DOHH2 (cell line): ENCODE data around the gene KCNA3.

ENCODE experiments used
- H3F3A ChIP-seq: fragments of 200-600 bp; sonication (generic), shearing (Covaris generic); 2 replicates; pipeline ENCODE4 v1.6.0; 2016; ENCODE audit warnings: antibody characterized with exemption, mild to moderate bottlenecking; ENCODE audit not compliant: control insufficient read depth, insufficient read depth
- H3K27ac ChIP-seq: fragments of 200-600 bp; sonication (generic); 2 replicates; pipeline ENCODE4 v1.5.1; 2014; ENCODE audit warnings: low read depth, mild to moderate bottlenecking, low read length, moderate library complexity
- H3K27me3 ChIP-seq: fragments of 200-600 bp; sonication (generic); 2 replicates; pipeline ENCODE4 v1.6.1; 2014; ENCODE audit warnings: mild to moderate bottlenecking, low read length, mixed read lengths; ENCODE audit not compliant: control insufficient read depth
- H3K36me3 ChIP-seq: fragments of 200-600 bp; sonication (generic); 2 replicates; pipeline ENCODE4 v1.6.1; 2014; ENCODE audit warnings: mild to moderate bottlenecking, low read length, moderate library complexity, mixed read lengths; ENCODE audit not compliant: control insufficient read depth
- H3K4me1 ChIP-seq: fragments of 200-600 bp; sonication (generic); 2 replicates; pipeline ENCODE4 v1.6.1; 2014; ENCODE audit warnings: mild to moderate bottlenecking, low read length, mixed read lengths; ENCODE audit not compliant: control insufficient read depth
- H3K4me2 ChIP-seq: fragments of 200-600 bp; sonication (generic); 2 replicates; pipeline ENCODE4 v1.6.0; 2014; ENCODE audit warnings: mild to moderate bottlenecking, low read length, moderate library complexity
- H3K4me3 ChIP-seq: fragments of 200-600 bp; sonication (generic); 2 replicates; pipeline ENCODE4 v1.5.1; 2014; ENCODE audit warnings: mild to moderate bottlenecking, low read length, mixed read lengths
- H3K79me2 ChIP-seq: fragments of 200-600 bp; sonication (generic); 2 replicates; pipeline ENCODE4 v1.6.1; 2014; ENCODE audit warnings: mild to moderate bottlenecking, low read length, mixed read lengths; ENCODE audit not compliant: control insufficient read depth
- H3K9me2 ChIP-seq: fragments of 200-600 bp; sonication (generic); replicated peaks from 2 replicates; pipeline ENCODE4 v1.6.1; 2014; ENCODE audit warnings: mild to moderate bottlenecking, low read length, mixed read lengths; ENCODE audit not compliant: control insufficient read depth
- H3K9me3 ChIP-seq: fragments of 200-600 bp; sonication (generic); 2 replicates; pipeline ENCODE4 v1.6.1; 2014; ENCODE audit warnings: antibody characterized with exemption, low read length, mixed read lengths; ENCODE audit not compliant: control insufficient read depth, insufficient read depth
- H4K20me1 ChIP-seq: fragments of 200-600 bp; sonication (generic); 2 replicates; pipeline ENCODE4 v1.6.0; 2014; ENCODE audit warnings: low read depth, mild to moderate bottlenecking, antibody characterized with exemption, low read length, moderate library complexity; ENCODE audit not compliant: control insufficient read depth, insufficient read depth
- CTCF ChIP-seq: fragments of 200-600 bp; sonication (generic); IDR thresholded peaks from one replicate; pipeline ENCODE4 v1.5.1; 2014; ENCODE audit warnings: antibody characterized with exemption, mild to moderate bottlenecking, low read depth, low read length; ENCODE audit not compliant: poor library complexity, severe bottlenecking
- EZH2phosphoT487 ChIP-seq: fragments of 200-600 bp; sonication (generic); IDR thresholded peaks from 2 replicates; pipeline ENCODE4 v1.6.1; 2017; ENCODE audit warnings: borderline replicate concordance, mild to moderate bottlenecking, antibody characterized with exemption, low read length, moderate library complexity, mixed read lengths

KCNA3 gene

GRCh38 chr1:110718452-110718851 is 43.7 kb upstream of the KCNA3 start:
- H4K20me1 ChIP-seq, result no peaks in the 10 kb centered on the region
- H3K36me3 ChIP-seq, result no peaks in the 10 kb centered on the region
- H3K4me1 ChIP-seq, result no peaks in the 10 kb centered on the region
- no peak overlapping the region for H3K4me2 ChIP-seq
- TF ChIP-seq EZH2phosphoT487 (no peak), CTCF (no peak)
- no peaks in the 10 kb centered on the region for H3K79me2 ChIP-seq
- no peak overlapping the region for H3K27ac ChIP-seq
- H3K9me3 ChIP-seq, result no peaks in the 10 kb centered on the region
- no peaks in the 10 kb centered on the region for H3K9me2 ChIP-seq
- no peak overlapping the region for H3K4me3 ChIP-seq
- H3F3A ChIP-seq, result no peaks in the 10 kb centered on the region
- no peaks in the 10 kb centered on the region for H3K27me3 ChIP-seq

GRCh38 chr1:110717179-110717578 is 42.4 kb upstream of the KCNA3 start:
- Histone ChIP-seq H3K4me3 (no peak overlapping the region), H3K4me1 (no peaks in the 10 kb centered on the region), H3K36me3 (no peaks in the 10 kb centered on the region), H3K27ac (no peak overlapping the region), H4K20me1 (no peaks in the 10 kb centered on the region), H3K27me3 (no peaks in the 10 kb centered on the region), H3K79me2 (no peaks in the 10 kb centered on the region), H3F3A (no peaks in the 10 kb centered on the region), H3K9me3 (no peaks in the 10 kb centered on the region), H3K4me2 (no peak overlapping the region), H3K9me2 (no peaks in the 10 kb centered on the region)
- no peak for TF ChIP-seq CTCF
- no peak for TF ChIP-seq EZH2phosphoT487

GRCh38 chr1:110714374-110714995 is 39.7 kb upstream of the KCNA3 start:
- H3K4me2 ChIP-seq, result no peak overlapping the region
- H3K27ac ChIP-seq, result no peak overlapping the region
- no peaks in the 10 kb centered on the region for H3K79me2 ChIP-seq
- H3K27me3 ChIP-seq, result no peaks in the 10 kb centered on the region
- H3K9me2 ChIP-seq, result no peaks in the 10 kb centered on the region
- no peaks in the 10 kb centered on the region for H3K9me3 ChIP-seq
- H3K4me1 ChIP-seq, result no peaks in the 10 kb centered on the region
- H4K20me1 ChIP-seq, result no peaks in the 10 kb centered on the region
- H3K4me3 ChIP-seq, result no peak overlapping the region
- TF ChIP-seq CTCF (no peak), EZH2phosphoT487 (no peak)
- H3K36me3 ChIP-seq, result no peaks in the 10 kb centered on the region
- no peaks in the 10 kb centered on the region for H3F3A ChIP-seq
